Suppressor macrophage (primary cell): Measurements from ENCODE around the gene CIZ1.
"Not testable (repeated sequence)": the region's sequence is repeated elsewhere in the genome, so short reads cannot be mapped to it uniquely, and the experiment has no call there.

Source experiments
- DNase-seq, 4 experiments: peaks; one replicate each; pipeline ENCODE4 v3.0.0-alpha.2; 2020 to 2022

The CIZ1 gene

GRCh38 chr9:128190013-128190412, 1.4 kb downstream of the CIZ1 start:
- no peak for DNase-seq

GRCh38 chr9:128188209-128188608, 3.2 kb downstream of the CIZ1 start:
- DNase-seq: no peak

GRCh38 chr9:128187361-128187760, 4.0 kb downstream of the CIZ1 start:
- DNase-seq: no peak

GRCh38 chr9:128185979-128186965, 5.1 kb downstream of the CIZ1 start:
- no peak for DNase-seq

DNA sequence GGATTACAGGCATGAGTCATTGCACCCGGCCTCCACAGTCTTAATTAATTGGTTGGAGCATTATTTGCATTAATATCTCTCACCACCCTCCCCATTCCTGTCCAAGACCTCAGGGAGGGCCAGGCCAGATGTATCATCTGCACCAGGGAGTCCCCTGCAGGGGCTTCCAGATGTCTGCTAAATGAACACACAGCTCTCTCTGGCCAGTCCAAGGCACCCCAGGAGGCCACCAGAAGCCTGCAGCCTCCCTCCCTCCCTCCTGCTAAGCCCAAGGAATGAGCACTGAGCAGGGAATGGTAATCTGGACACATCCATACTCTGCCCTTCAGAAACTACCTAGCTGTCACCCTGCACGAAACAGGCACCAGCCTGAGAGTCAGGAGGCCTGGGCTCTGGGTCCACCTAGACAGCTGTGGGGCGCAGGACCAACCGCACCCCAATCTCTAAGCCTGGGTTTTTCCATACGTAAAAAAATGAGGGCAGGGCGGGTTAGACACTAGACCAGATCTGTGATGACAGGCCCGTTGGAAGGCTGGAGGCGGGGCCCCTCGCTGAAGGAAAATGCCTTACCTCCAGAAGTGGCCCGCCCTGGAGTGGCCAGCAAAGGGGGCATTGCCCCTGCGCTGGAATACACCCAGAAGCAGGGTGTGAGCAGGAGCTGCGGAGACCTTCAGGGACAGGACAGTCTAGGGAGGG, 8.3 kb downstream of the CIZ1 start:
- no peak for DNase-seq

DNA sequence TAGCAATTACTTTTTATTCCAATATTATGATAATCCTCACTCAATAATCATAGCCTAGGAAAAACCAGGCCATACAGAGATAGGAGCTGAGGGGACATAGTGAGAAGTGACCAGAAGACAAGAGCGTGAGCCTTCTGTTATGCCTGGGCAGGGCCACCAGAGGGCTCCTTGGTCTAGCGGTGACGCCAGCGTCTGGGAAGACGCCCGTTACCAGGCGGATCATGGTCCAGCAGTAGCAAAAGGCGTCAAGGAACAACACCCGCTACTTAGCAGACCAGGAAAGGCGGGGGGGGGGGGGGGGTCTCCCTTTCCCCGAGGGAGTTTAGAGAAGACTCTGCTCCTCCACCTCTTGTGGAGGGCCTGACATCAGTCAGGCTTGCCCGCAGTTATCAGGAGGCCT, 9.9 kb downstream of the CIZ1 start:
- not testable (repeated sequence) for DNase-seq

- no peak for DNase-seq
These were observed 10.9 kb downstream of the CIZ1 start for GRCh38 chr9:128180447-128180846.

- no peak for DNase-seq
These were observed 11.4 kb downstream of the CIZ1 start for GRCh38 chr9:128180001-128180400.

- no peak for DNase-seq
These were observed 12.5 kb downstream of the CIZ1 start for GRCh38 chr9:128178806-128179431.

- no peak for DNase-seq
These were observed 15.6 kb downstream of the CIZ1 start for GRCh38 chr9:128175726-128176125.

- DNase-seq: no peak
These were observed 16.2 kb downstream of the CIZ1 start for GRCh38 chr9:128175102-128175563.

DNA sequence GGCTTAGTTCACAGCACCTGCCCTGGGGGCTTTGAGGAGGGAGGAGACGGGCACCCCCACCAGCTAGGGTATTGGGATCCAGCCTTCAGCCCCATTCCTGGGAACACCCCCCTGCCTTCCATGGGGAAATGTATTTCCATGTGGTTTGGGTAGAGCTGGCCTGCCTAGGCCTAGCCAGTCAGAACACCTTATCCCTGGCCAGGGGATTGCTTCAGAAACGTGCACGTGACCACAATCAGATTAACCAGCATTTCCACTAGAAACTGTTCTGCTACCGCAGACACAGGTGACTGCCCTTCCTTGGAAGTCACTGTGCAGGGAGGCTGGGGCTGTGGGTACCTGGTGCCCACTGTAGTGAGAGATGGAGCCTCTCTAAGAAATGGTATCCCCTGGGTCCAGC, 17.3 kb downstream of the CIZ1 start:
- no peak for DNase-seq

DNA sequence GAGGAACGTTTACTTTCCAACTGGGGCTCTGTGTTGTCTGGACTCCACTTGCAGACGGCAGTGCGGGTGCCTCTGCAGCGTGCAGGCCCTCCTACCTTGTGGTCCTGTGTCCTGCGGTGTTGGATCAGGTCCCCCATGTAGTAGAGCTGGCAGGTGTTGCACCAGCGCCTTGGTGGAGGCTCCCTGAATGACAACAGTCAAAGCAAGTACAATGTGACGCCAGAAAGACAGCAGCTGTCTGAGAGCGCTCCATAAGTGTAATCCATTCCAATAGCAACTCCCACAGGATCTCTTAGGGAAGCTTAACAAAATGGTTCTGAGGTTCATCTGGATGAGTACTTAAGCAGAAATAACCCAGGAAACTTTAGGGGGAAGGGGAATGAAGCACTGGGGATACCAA, 21.4 kb downstream of the CIZ1 start:
- no peak for DNase-seq

- no peak for DNase-seq
These were observed 21.9 kb downstream of the CIZ1 start for GRCh38 chr9:128169492-128169891.

DNA sequence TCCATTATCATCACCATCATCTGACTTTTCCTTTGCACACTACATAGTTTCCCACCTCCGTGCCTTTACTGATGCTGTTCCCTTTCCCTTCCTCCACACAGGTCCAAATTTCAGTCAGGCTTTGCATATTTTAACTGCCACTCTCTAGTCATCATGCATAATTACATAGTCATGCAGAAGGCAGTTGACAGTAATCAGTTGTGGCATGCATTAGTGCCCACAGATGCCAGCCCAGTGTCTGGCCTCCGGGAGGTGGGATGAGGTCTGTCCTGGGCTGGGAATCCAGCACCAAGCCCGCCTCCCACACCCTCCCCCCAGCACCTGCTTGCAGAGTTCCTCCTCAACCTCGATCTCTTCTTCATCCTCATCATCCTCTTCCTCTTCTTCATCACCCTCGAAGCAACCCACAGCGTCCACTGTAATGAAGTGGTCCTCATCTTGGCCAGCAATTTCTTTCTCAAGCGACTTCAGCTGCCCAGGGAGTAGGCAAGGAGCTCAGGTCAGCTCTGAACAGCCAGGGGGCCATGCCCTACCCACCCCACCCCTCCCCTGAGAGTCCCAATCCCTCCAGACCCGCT, 22.6 kb downstream of the CIZ1 start:
- no peak for DNase-seq

GRCh38 chr9:128167209-128167608, 24.2 kb downstream of the CIZ1 start:
- DNase-seq: no peak

GRCh38 chr9:128166169-128166568, 25.2 kb downstream of the CIZ1 start:
- DNase-seq: no peak

DNA sequence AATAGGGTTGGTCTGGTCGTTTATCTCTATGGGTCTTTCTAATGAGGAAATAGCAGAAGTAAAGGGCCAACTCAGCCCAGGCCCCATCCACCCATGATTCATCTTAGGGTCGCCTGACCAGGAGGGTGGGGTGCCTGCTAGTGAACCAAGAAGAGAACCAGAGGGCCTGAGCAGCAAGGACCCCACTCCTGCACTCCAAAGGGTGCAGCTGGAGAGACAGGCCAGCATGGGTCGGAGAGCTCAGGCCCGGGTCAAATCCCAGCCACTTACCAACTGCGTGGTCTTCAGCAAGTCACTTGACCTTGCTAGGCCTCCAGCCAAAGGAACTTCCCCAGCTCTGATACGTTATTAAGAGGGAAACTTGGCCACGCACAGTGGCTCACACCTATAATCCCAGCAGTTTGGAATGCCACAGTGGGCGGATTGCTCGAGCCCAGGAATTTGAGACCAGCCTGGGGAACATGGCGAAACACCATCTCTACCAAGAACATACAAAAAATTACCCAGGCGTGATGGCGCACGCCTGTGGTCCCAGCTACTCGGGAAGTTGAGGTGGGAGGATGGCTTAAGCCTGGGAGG, 27.0 kb downstream of the CIZ1 start:
- peak; percentile 37 to 63 (median 52) for DNase-seq

GRCh38 chr9:128163523-128164306, 27.7 kb downstream of the CIZ1 start:
- DNase-seq: no peak

DNA sequence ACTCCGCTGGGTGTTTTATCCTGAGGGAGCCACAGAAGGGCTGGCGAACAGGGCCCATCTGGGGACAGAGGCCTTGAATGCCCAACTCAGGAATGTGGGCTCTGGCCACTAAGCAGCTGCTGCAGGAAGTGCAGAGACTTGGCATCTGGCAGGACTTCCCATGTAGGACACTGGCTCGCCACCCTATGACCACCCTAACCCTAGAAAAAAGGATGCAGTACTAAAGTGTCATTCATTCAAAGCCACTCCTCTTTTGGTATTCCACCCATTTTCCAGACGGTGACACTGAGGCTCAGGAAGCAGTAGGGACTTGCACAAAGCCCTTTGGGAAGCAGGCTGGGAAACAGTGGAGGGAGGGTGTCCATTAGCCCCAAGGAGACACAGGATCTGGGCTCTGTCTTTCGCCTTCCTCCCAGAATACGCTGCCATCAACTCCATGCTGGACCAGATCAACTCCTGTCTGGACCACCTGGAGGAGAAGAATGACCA, 28.3 kb downstream of the CIZ1 start:
- no peak for DNase-seq
